GM12875 (cell line): ENCODE results near the gene FGR.

ENCODE experiments used
- H3K4me3 ChIP-seq: one replicate; pipeline ENCODE4 v1.5.1; 2011; ENCODE audit warnings: low read depth, low read length, control low read depth
- TF ChIP-seq, protein P1 (sequence below): IDR thresholded peaks from 2 replicates; pipeline ENCODE4 v1.5.1; 2011; ENCODE audit warnings: low read depth, mild to moderate bottlenecking, control low read depth, inconsistent platforms, low read length, moderate library complexity, borderline replicate concordance; ENCODE audit not compliant: insufficient read depth

FGR gene

DNA sequence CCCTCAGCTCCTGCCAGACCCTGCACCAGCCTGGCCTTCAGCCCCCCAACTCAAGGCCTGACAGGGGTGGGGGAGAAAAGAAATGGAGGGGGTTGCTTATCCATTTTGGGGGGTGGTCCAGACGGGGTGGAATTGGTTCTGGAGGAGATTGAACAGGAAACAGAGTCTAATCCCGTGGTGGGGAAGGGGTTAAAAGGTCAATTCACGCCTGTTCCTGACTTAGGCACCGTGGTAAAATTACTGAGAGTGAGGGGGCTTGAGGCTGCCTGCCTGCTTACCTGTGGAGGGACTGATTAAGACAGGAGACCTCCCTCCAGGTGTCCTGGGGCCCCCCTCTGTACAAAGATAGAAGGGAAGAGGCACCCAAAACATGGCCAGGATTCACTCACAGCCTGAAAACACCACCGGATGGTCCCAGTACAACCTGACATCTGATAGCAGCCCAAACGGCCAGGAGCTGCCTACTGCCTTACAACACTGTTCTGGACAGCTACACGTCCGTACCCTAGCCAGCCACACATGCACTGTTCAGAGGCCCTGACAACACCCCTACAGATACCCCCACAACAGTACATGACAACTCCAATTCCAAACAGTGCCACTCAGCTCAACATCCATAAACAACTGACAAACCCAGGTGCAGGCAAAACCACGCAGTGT lies 62.8 kb downstream of the FGR start:
- TF ChIP-seq, protein P1, sequence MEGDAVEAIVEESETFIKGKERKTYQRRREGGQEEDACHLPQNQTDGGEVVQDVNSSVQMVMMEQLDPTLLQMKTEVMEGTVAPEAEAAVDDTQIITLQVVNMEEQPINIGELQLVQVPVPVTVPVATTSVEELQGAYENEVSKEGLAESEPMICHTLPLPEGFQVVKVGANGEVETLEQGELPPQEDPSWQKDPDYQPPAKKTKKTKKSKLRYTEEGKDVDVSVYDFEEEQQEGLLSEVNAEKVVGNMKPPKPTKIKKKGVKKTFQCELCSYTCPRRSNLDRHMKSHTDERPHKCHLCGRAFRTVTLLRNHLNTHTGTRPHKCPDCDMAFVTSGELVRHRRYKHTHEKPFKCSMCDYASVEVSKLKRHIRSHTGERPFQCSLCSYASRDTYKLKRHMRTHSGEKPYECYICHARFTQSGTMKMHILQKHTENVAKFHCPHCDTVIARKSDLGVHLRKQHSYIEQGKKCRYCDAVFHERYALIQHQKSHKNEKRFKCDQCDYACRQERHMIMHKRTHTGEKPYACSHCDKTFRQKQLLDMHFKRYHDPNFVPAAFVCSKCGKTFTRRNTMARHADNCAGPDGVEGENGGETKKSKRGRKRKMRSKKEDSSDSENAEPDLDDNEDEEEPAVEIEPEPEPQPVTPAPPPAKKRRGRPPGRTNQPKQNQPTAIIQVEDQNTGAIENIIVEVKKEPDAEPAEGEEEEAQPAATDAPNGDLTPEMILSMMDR = no peak
- H3K4me3 ChIP-seq = no peak overlapping the region

DNA sequence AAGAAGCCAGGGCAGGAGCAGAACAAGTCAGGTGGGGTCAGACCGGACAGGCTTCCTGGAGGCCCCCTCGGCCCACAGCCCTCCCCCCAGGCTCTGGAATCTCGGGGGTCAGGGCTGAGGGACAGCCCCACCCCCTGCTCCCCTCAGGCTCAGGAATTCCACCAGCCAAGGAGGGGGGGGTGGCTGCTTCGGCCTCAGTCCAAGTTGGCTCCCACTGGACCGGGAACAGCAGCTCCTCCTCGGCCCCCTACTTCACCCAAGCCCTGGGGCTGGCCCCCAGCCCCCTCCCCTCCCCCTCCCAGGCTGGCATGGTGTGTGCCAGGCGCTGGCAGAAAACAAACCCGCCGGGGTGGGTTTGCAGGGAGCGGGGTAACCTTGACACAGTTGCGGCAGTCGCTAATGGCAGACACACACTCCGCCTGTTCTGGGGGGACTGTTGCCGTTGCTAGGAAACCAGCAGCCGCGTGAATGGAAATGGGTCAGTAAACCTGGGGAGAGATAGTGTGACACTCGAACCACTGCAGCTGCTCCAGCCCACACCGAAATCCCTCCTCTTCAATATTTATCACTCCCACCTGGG lies 63.5 kb downstream of the FGR start:
- H3K4me3 ChIP-seq = no peak overlapping the region
- TF ChIP-seq, protein P1 = no peak

DNA sequence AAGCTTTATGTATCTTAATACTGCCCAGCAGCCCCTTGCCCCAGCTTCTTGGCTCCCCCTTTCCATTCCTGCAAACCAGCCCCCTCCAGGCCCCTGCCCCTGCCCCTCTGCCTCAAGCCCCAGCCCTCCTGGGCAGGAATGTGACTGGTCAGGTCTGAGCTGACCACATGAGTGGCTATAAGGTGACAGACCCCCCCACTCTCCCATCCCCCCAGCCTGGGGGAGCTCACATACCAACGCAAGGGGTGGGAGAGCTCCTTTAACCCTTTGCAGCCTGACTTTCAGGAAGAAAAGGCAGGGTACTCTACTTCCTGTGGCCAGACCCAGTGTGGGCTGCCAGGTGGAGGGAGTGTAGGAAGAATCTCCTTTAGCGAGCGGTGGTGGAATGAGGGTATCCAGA lies 64.2 kb downstream of the FGR start:
- H3K4me3 ChIP-seq = no peak overlapping the region
- TF ChIP-seq, protein P1 = no peak

DNA sequence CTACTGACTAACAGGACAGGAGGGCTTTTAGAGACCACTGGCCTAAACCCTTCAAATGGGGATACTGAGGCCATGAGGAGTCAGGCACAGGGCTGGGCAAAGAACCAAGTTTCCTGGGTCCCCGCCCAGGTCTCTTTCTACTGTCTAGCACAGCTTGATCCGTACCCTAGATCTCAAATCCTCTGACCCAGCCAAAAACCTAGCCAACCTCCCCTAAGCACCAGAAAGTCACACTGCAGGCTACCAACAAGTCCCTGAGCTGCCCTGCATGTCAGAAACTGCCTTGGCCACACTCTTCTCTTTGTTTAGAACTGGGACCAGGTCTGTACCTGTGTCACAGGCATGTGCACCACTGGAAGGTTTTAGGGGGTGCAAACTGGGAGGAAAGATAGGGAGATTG lies 64.6 kb downstream of the FGR start:
- no peak overlapping the region for H3K4me3 ChIP-seq

DNA sequence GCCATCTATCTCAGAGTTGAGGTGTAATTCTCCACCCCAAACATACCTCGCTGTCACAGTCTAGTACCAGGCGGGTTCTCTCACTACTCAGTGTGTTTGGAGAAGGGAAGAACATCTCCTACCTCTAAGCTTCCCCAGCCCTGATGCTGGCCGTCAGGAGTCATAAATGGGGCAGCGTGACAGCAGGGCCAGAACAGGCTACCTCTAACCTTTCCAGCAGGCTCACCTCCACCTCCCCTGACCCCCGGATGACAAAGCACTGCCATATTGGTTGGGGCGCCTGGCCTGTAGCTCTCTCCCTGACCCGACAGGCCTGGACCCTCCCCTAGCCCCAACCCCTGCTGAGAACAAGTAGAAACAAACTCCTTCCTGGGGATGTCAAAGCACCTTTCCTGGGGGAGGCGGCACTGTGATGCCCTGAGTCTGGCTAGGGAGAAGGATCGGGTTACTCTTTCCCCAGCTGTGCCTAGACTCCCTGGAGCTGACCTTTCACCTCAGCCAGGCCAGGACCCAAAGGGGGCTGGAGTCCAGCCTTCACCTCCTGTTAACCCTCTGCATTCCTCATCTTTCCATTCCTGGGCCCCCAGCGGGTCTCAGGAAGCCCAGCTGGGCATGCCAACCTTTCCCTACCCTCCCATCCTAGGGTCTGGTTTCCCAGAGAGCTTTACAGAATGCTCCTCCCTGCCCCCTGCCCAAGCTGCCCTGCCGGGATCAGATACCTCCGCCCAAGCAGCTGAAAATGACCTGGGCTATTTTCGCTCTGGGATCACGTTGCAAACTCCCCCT lies 65.3 kb downstream of the FGR start:
- TF ChIP-seq, protein P1 = no peak

More for the DNA sequence above, 64.6 kb downstream of the FGR start:
- TF ChIP-seq, protein P1 = no peak

DNA sequence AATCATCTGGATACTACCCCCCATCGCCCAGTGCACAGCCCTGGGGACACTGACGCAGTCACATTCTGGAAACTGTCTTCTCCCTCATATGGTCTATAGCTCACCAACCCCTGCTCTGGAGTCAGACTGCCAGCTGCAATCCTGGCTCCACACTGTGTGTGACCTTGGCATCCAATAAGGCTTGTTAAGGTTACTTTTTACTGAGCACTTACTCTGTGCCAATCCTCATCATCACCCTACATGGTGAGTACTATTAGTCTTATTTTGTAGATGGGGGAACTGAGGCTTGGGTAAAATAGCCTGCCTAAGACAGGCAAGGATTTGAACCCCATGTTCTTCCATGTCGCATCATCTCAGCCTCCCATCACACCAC lies 65.9 kb downstream of the FGR start:
- TF ChIP-seq, protein P1 = no peak
- no peak overlapping the region for H3K4me3 ChIP-seq

More for the DNA sequence above, 65.3 kb downstream of the FGR start:
- H3K4me3 ChIP-seq = no peak overlapping the region
